HCT116 (cell line): ENCODE measurements around the gene KLHDC10. TPM values are rescaled to one million over a fixed set of nuclear protein-coding genes. Genes with fewer than 3 reads are reported as not detected.

ENCODE experiments used
- ATAC-seq: fragments of 200-7000 bp; cut with Tn5 transposase; 2 replicates; pipeline ENCODE4 v1.9.1; 2020; ENCODE audit warnings: mild to moderate bottlenecking, moderate library complexity
- BruUV-seq: library from RNA; stranded (reverse); fragments of 400-500 nt; replicated peaks from 2 replicates; lab custom pipeline; 2021; lab: Mats Ljungman, UMichigan
- CTCF ChIA-PET: fragments of 300-600 bp; sonication (Branson Sonifier 250); formaldehyde crosslinking; loops from one replicate; lab custom pipeline; 2021; ENCODE audit warnings: antibody characterized with exemption; lab: Charles Lee
- POLR2A ChIA-PET: fragments of 300-600, 350-600 bp; sonication (Branson Sonifier 250); formaldehyde crosslinking; loops from one replicate; lab custom pipeline; 2021; ENCODE audit warnings: antibody characterized with exemption; lab: Charles Lee
- RAD21 ChIA-PET, 2 experiments: fragments of 300-600 bp; sonication (Branson Sonifier 250); formaldehyde crosslinking; loops; one replicate each; lab custom pipeline; 2023; ENCODE audit warnings: low total read pairs in 2 of 2; ENCODE audit not compliant: uncharacterized antibody in 2 of 2, unreplicated experiment in 2 of 2, low non-redundant PET in 1 of 2; lab: Charles Lee
- DNase-seq: peaks from one replicate; pipeline ENCODE4 v3.0.0-alpha.2; 2010; ENCODE audit warnings: low read depth, low spot score
- H2AFZ ChIP-seq: fragments of 200-600 bp; shearing (Covaris generic), sonication (generic); 2 replicates; pipeline ENCODE4 v1.6.1; 2017; ENCODE audit warnings: low read depth, mixed run types, mixed read lengths, antibody characterized with exemption, low read length; ENCODE audit not compliant: poor library complexity, severe bottlenecking
- H3K27ac ChIP-seq: 2 replicates; pipeline ENCODE4 v1.5.1; 2012; ENCODE audit warnings: low read depth, low read length
- H3K27me3 ChIP-seq: fragments of 200-600 bp; sonication (generic); 2 replicates; pipeline ENCODE4 v1.6.1; 2016; ENCODE audit warnings: mixed run types, low read length, mixed read lengths; ENCODE audit not compliant: insufficient read depth
- H3K36me3 ChIP-seq, 2 experiments: fragments of 200-500 bp in 1 of 2; fragments of 200-600 bp in 1 of 2; sonication (Bioruptor generic) in 1 of 2; sonication (generic) in 1 of 2; 2 replicates each; pipeline versions ENCODE4 v1.5.1 to v1.6.1; 2014 to 2016; ENCODE audit warnings: low read length in 2 of 2, inconsistent platforms in 1 of 2, mixed read lengths in 1 of 2, mixed run types in 1 of 2; ENCODE audit not compliant: insufficient read depth in 2 of 2, control insufficient read depth in 1 of 2
- H3K4me1 ChIP-seq, 2 experiments: fragments of 200-600 bp in 1 of 2; sonication (generic) in 1 of 2; 2 replicates each; pipeline versions ENCODE4 v1.5.1 to v1.6.1; 2012 to 2017; ENCODE audit warnings: low read length in 2 of 2, inconsistent platforms in 1 of 2, mild to moderate bottlenecking in 1 of 2, mixed read lengths in 1 of 2, mixed run types in 1 of 2, moderate library complexity in 1 of 2; ENCODE audit not compliant: insufficient read depth in 2 of 2, control insufficient read depth in 1 of 2
- H3K4me2 ChIP-seq: fragments of 200-600 bp; sonication (generic); 2 replicates; pipeline ENCODE4 v1.6.1; 2017; ENCODE audit warnings: mixed run types, low read length, mixed read lengths
- H3K4me3 ChIP-seq, 2 experiments: fragments of 200-600 bp in 1 of 2; sonication (generic) in 1 of 2; replicated peaks in 1 of 2; 2 replicates each; pipeline ENCODE4 v1.5.1; 2011 to 2016; ENCODE audit warnings: low read length in 2 of 2, control low read depth in 1 of 2, low read depth in 1 of 2, mild to moderate bottlenecking in 1 of 2, mixed read lengths in 1 of 2, mixed run types in 1 of 2
- H3K79me2 ChIP-seq: fragments of 200-600 bp; sonication (generic); 2 replicates; pipeline ENCODE4 v1.6.1; 2017; ENCODE audit warnings: mild to moderate bottlenecking, mixed run types, low read length, moderate library complexity, mixed read lengths; ENCODE audit not compliant: insufficient read depth
- H3K9ac ChIP-seq: fragments of 200-600 bp; sonication (generic); 2 replicates; pipeline ENCODE4 v1.6.1; 2016; ENCODE audit warnings: low read length, mixed read lengths
- H3K9me2 ChIP-seq: fragments of 200-600 bp; sonication (generic), shearing (Covaris generic); 2 replicates; pipeline ENCODE4 v1.6.1; 2017; ENCODE audit warnings: mixed run types, mild to moderate bottlenecking, moderate library complexity; ENCODE audit not compliant: insufficient read depth
- H3K9me3 ChIP-seq, 2 experiments: fragments of 200-500 bp in 1 of 2; fragments of 200-600 bp in 1 of 2; sonication (Bioruptor generic) in 1 of 2; sonication (generic) in 1 of 2; 2 replicates each; pipeline ENCODE4 v1.6.1; 2014 to 2017; ENCODE audit warnings: low read length in 2 of 2, mixed read lengths in 2 of 2, inconsistent platforms in 1 of 2, low read depth in 1 of 2, mild to moderate bottlenecking in 1 of 2, mixed run types in 1 of 2, moderate library complexity in 1 of 2; ENCODE audit not compliant: control insufficient read depth in 1 of 2, insufficient read depth in 1 of 2
- H4K20me1 ChIP-seq: fragments of 200-600 bp; sonication (generic), shearing (Covaris generic); 2 replicates; pipeline ENCODE4 v1.6.1; 2017; ENCODE audit warnings: mixed run types, mild to moderate bottlenecking, moderate library complexity; ENCODE audit not compliant: insufficient read depth
- CBX3 ChIP-seq: IDR thresholded peaks from 2 replicates; pipeline ENCODE4 v1.6.1; 2012; ENCODE audit warnings: low read depth
- ELF1 ChIP-seq: IDR thresholded peaks from 2 replicates; pipeline ENCODE4 v1.6.1; 2012; ENCODE audit warnings: low read depth, borderline replicate concordance
- EZH2 ChIP-seq: fragments of 200-600 bp; sonication (generic); IDR thresholded peaks from 2 replicates; pipeline ENCODE4 v1.6.1; 2017; ENCODE audit warnings: antibody characterized with exemption, mixed run types
- FOSL1 ChIP-seq: IDR thresholded peaks from 2 replicates; pipeline ENCODE4 v1.6.1; 2012; ENCODE audit warnings: low read depth
- JUND ChIP-seq: IDR thresholded peaks from 2 replicates; pipeline ENCODE4 v1.6.1; 2012
- POLR2AphosphoS5 ChIP-seq: IDR thresholded peaks from 2 replicates; pipeline ENCODE4 v1.6.1; 2011; ENCODE audit warnings: mild to moderate bottlenecking, low read depth, low read length, moderate library complexity
- RAD21 ChIP-seq: IDR thresholded peaks from 2 replicates; pipeline ENCODE4 v1.6.1; 2012; ENCODE audit warnings: low read depth, mild to moderate bottlenecking
- SP1 ChIP-seq: IDR thresholded peaks from 2 replicates; pipeline ENCODE4 v1.6.1; 2012; ENCODE audit warnings: low read depth
- YY1 ChIP-seq: IDR thresholded peaks from 2 replicates; pipeline ENCODE4 v1.6.1; 2011; ENCODE audit warnings: low read length, low read depth, moderate library complexity, mild to moderate bottlenecking; ENCODE audit not compliant: insufficient replicate concordance; ENCODE audit errors: extremely low read depth
- ZFX ChIP-seq: fragments of 450-650 bp; IDR thresholded peaks from 2 replicates; pipeline ENCODE4 v1.6.1; 2017
- intact Hi-C: fragments of 100-400 bp; cut with micrococcal nuclease; formaldehyde crosslinking; loops from 2 replicates; pipeline ENCODE4 v1.10.0; 2022
- total RNA-seq: library from RNA; stranded (reverse); gene quantifications from one replicate; pipeline ENCODE4 v1.2.1, GENCODE V29; 2021; ENCODE audit not compliant: unreplicated experiment
- TF ChIP-seq, protein P1 (sequence below): IDR thresholded peaks from 2 replicates; pipeline ENCODE4 v1.6.1; 2012
- TF ChIP-seq, protein P2 (sequence below): IDR thresholded peaks from 2 replicates; pipeline ENCODE4 v1.6.1; 2012; ENCODE audit warnings: low read depth
- TF ChIP-seq, protein P3 (sequence below): IDR thresholded peaks from 2 replicates; pipeline ENCODE4 v1.6.1; 2011; ENCODE audit warnings: mild to moderate bottlenecking, low read length, moderate library complexity; ENCODE audit not compliant: insufficient replicate concordance; ENCODE audit errors: extremely low read depth
- TF ChIP-seq, protein P4 (sequence below): IDR thresholded peaks from 2 replicates; pipeline ENCODE4 v1.6.1; 2012

Gene KLHDC10
- total RNA-seq, 1 experiment from 2014 or later, result 25.8 TPM

DNA sequence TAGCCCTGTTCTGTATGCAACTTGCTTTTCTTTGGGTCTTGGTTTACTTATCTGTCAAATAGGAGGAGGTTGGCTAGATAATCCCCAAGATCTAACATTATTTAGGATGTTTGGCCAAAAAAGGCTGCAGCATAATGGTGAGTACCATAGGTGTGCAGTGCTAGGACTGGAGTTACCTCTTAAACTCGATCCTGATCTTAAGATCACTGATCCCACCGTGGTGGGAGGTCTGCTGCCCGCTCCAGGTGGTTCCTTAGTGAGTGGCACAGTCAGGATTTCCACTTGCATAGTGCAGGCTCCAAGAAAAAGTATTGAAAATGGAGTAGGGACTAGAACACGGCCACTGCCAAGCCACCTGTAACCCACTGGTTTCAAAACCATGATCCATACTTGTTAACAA lies 66.9 kb downstream of the KLHDC10 start:
- no TSS peak for BruUV-seq
- H3K27ac ChIP-seq, result no peak overlapping the region
- ATAC-seq, result no peak
- no peaks in the 10 kb centered on the region for H3K9me3 ChIP-seq
- CTCF ChIA-PET, result no interaction called here
- POLR2A ChIA-PET, result no interaction called here
- H4K20me1 ChIP-seq, result no peaks in the 10 kb centered on the region
- RAD21 ChIA-PET, result no interaction called here
- H3K9me2 ChIP-seq, result no peaks in the 10 kb centered on the region
- H3K4me3 ChIP-seq, result no peak overlapping the region
- no peaks in the 10 kb centered on the region for H3K27me3 ChIP-seq
- no peak for DNase-seq
- TF ChIP-seq YY1 (no peak), CBX3 (no peak), ZFX (no peak), JUND (no peak), SP1 (no peak), RAD21 (no peak), FOSL1 (no peak), ELF1 (no peak), POLR2AphosphoS5 (no peak), EZH2 (no peak)
- TF ChIP-seq, protein P1, sequence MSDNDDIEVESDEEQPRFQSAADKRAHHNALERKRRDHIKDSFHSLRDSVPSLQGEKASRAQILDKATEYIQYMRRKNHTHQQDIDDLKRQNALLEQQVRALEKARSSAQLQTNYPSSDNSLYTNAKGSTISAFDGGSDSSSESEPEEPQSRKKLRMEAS, result no peak
- TF ChIP-seq, protein P2, sequence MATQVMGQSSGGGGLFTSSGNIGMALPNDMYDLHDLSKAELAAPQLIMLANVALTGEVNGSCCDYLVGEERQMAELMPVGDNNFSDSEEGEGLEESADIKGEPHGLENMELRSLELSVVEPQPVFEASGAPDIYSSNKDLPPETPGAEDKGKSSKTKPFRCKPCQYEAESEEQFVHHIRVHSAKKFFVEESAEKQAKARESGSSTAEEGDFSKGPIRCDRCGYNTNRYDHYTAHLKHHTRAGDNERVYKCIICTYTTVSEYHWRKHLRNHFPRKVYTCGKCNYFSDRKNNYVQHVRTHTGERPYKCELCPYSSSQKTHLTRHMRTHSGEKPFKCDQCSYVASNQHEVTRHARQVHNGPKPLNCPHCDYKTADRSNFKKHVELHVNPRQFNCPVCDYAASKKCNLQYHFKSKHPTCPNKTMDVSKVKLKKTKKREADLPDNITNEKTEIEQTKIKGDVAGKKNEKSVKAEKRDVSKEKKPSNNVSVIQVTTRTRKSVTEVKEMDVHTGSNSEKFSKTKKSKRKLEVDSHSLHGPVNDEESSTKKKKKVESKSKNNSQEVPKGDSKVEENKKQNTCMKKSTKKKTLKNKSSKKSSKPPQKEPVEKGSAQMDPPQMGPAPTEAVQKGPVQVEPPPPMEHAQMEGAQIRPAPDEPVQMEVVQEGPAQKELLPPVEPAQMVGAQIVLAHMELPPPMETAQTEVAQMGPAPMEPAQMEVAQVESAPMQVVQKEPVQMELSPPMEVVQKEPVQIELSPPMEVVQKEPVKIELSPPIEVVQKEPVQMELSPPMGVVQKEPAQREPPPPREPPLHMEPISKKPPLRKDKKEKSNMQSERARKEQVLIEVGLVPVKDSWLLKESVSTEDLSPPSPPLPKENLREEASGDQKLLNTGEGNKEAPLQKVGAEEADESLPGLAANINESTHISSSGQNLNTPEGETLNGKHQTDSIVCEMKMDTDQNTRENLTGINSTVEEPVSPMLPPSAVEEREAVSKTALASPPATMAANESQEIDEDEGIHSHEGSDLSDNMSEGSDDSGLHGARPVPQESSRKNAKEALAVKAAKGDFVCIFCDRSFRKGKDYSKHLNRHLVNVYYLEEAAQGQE, result no peak
- TF ChIP-seq, protein P3, sequence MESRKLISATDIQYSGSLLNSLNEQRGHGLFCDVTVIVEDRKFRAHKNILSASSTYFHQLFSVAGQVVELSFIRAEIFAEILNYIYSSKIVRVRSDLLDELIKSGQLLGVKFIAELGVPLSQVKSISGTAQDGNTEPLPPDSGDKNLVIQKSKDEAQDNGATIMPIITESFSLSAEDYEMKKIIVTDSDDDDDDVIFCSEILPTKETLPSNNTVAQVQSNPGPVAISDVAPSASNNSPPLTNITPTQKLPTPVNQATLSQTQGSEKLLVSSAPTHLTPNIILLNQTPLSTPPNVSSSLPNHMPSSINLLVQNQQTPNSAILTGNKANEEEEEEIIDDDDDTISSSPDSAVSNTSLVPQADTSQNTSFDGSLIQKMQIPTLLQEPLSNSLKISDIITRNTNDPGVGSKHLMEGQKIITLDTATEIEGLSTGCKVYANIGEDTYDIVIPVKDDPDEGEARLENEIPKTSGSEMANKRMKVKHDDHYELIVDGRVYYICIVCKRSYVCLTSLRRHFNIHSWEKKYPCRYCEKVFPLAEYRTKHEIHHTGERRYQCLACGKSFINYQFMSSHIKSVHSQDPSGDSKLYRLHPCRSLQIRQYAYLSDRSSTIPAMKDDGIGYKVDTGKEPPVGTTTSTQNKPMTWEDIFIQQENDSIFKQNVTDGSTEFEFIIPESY, result no peak
- TF ChIP-seq, protein P4, sequence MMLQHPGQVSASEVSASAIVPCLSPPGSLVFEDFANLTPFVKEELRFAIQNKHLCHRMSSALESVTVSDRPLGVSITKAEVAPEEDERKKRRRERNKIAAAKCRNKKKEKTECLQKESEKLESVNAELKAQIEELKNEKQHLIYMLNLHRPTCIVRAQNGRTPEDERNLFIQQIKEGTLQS, result no peak
- TF ChIP-seq, all 23 proteins: peak for 0
- Histone ChIP-seq H3K9ac (no peak overlapping the region), H3K36me3 (no peaks in the 10 kb centered on the region; a peak in 2 of 4 replicates), H3K4me2 (no peak overlapping the region), H3K4me1 (peaks cover 0 to 8% of the 10 kb centered on the region in 2 experiments; a peak in 2 of 4 replicates), H2AFZ (no peak overlapping the region), H3K79me2 (no peaks in the 10 kb centered on the region)
- intact Hi-C loops, result no loop called here
